ENCODE data around the gene HDAC4. TPM values are rescaled to one million over a fixed set of nuclear protein-coding genes. Genes with fewer than 3 reads are reported as not detected.

Gene HDAC4
- total RNA-seq, 2 donors from 2014 or later: 8.1 to 20.1 TPM

- TF ChIP-seq CTCF (IDR thresholded peaks at IDR 0.05): no peak
- Histone ChIP-seq H3K4me1 (no peaks in the 10 kb centered on the region), H3K9me3 (no peaks in the 10 kb centered on the region), H3K27me3 (no peaks in the 10 kb centered on the region), H3K27ac (no peak overlapping the region), H3K4me3 (no peak overlapping the region), H3K36me3 (peaks cover 3% of the 10 kb centered on the region)
- DNase-seq (ENCODE audit: low spot score): no peak
These were observed 30.4 kb downstream of the HDAC4 start for GRCh38 chr2:239370403-239370802.

- Histone ChIP-seq H3K9me3 (no peaks in the 10 kb centered on the region), H3K27me3 (no peaks in the 10 kb centered on the region), H3K4me3 (no peak overlapping the region), H3K27ac (no peak overlapping the region), H3K4me1 (no peaks in the 10 kb centered on the region), H3K36me3 (peaks cover 3% of the 10 kb centered on the region)
- no peak for DNase-seq (ENCODE audit: low spot score)
- TF ChIP-seq CTCF (IDR thresholded peaks at IDR 0.05): no peak
These were observed 31.1 kb downstream of the HDAC4 start for GRCh38 chr2:239369631-239370161.

GRCh38 chr2:239368906-239369552 lies 31.8 kb downstream of the HDAC4 start:
- Histone ChIP-seq H3K27me3 (no peaks in the 10 kb centered on the region), H3K27ac (no peak overlapping the region), H3K4me1 (no peaks in the 10 kb centered on the region), H3K4me3 (no peak overlapping the region), H3K9me3 (no peaks in the 10 kb centered on the region), H3K36me3 (peaks cover 3% of the 10 kb centered on the region)
- TF ChIP-seq CTCF (IDR thresholded peaks at IDR 0.05): no peak
- DNase-seq (ENCODE audit: low spot score): no peak

- Histone ChIP-seq H3K27ac (no peak overlapping the region), H3K27me3 (no peaks in the 10 kb centered on the region), H3K9me3 (no peaks in the 10 kb centered on the region), H3K4me1 (no peaks in the 10 kb centered on the region), H3K4me3 (no peak overlapping the region), H3K36me3 (peaks cover 3% of the 10 kb centered on the region)
- no peak for TF ChIP-seq CTCF (IDR thresholded peaks at IDR 0.05)
- no peak for DNase-seq (ENCODE audit: low spot score)
These were observed 32.5 kb downstream of the HDAC4 start for GRCh38 chr2:239368321-239368720.

GRCh38 chr2:239366740-239367139 lies 34.1 kb downstream of the HDAC4 start:
- no peak overlapping the region for H3K4me3 ChIP-seq
- no peak for TF ChIP-seq CTCF (IDR thresholded peaks at IDR 0.05)
- no peaks in the 10 kb centered on the region for H3K27me3 ChIP-seq
- peaks cover 3% of the 10 kb centered on the region for H3K36me3 ChIP-seq
- H3K9me3 ChIP-seq: no peaks in the 10 kb centered on the region
- H3K27ac ChIP-seq: no peak overlapping the region
- H3K4me1 ChIP-seq: no peaks in the 10 kb centered on the region
- DNase-seq (ENCODE audit: low spot score): no peak

Measured in right atrium auricular region (tissue), 2 donors.